Hindlimb muscle (tissue), 1 donor: ENCODE data around the gene ARHGEF17. TPM values are rescaled to one million over a fixed set of nuclear protein-coding genes. Genes with fewer than 3 reads are reported as not detected.
A peak's percentile ranks its signal among the peaks of the same experiment; 100 is the strongest.

Experiments used
- DNase-seq: peaks from one replicate; pipeline ENCODE4 v3.0.0-alpha.2; 2013
- polyA plus RNA-seq: library from polyadenylated mRNA; unstranded; fragments of 120-200 nt; gene quantifications from one replicate; pipeline ENCODE4 v1.2.1, GENCODE V29; 2013; ENCODE audit not compliant: insufficient read length

The ARHGEF17 gene
- polyA plus RNA-seq, 1 donor = 60.3 TPM

GRCh38 chr11:73358071-73358470, 50.0 kb downstream of the ARHGEF17 start:
- DNase-seq = no peak

GRCh38 chr11:73359341-73359740, 51.3 kb downstream of the ARHGEF17 start:
- no peak for DNase-seq

- DNase-seq = no peak
Measured at GRCh38 chr11:73359930-73360742, 52.1 kb downstream of the ARHGEF17 start.

GRCh38 chr11:73360743-73361369, 52.8 kb downstream of the ARHGEF17 start:
- no peak for DNase-seq

- DNase-seq = no peak
Measured at GRCh38 chr11:73361953-73362776, 54.1 kb downstream of the ARHGEF17 start.

- no peak for DNase-seq
Measured at GRCh38 chr11:73363147-73363546, 55.1 kb downstream of the ARHGEF17 start.

- DNase-seq = no peak
Measured at GRCh38 chr11:73365352-73366264, 57.5 kb downstream of the ARHGEF17 start.

GRCh38 chr11:73366265-73366610, 58.2 kb downstream of the ARHGEF17 start:
- no peak for DNase-seq

- DNase-seq = no peak
Measured at GRCh38 chr11:73366953-73367352, 58.9 kb downstream of the ARHGEF17 start.

- no peak for DNase-seq
Measured at GRCh38 chr11:73367482-73368024, 59.5 kb downstream of the ARHGEF17 start.

- DNase-seq = no peak
Measured at GRCh38 chr11:73372375-73372993, 64.4 kb downstream of the ARHGEF17 start.

GRCh38 chr11:73374151-73374550, 66.1 kb downstream of the ARHGEF17 start:
- no peak for DNase-seq

- DNase-seq = no peak
Measured at GRCh38 chr11:73375830-73376159, 67.7 kb downstream of the ARHGEF17 start.

- peak; percentile 93 for DNase-seq
Measured at GRCh38 chr11:73376160-73376802, 68.2 kb downstream of the ARHGEF17 start, which contains the start of gene RELT. RELT (plus strand) TSS chr11:73376399; CDS start chr11:73389137, 12,738 bp downstream.

GRCh38 chr11:73376803-73377629, 68.9 kb downstream of the ARHGEF17 start:
- peak; percentile 36 for DNase-seq

GRCh38 chr11:73379189-73379880, 71.3 kb downstream of the ARHGEF17 start:
- DNase-seq = no peak

- DNase-seq = no peak
Measured at GRCh38 chr11:73380331-73380730, 72.3 kb downstream of the ARHGEF17 start.

- no peak for DNase-seq
Measured at GRCh38 chr11:73380897-73381410, 72.9 kb downstream of the ARHGEF17 start.

- DNase-seq = no peak
Measured at GRCh38 chr11:73381589-73381988, 73.5 kb downstream of the ARHGEF17 start.
